Stimulated activated naive CD8-positive, alpha-beta T cell treated with anti-CD3 and anti-CD28 coated beads, Interleukin-15, amount 100 ng/mL, for 72 hours (primary cell): ENCODE measurements around the gene IFFO2.

ENCODE experiments used
- ATAC-seq: fragments of 150-1000 bp; cut with Tn5 transposase; 2 replicates; pipeline ENCODE4 v1.10.0; 2021; ENCODE audit warnings: mild to moderate bottlenecking, moderate library complexity
- DNase-seq, 2 donors: peaks; one replicate each; pipeline ENCODE4 v3.0.0; 2021 to 2022
- H3K27ac Mint-ChIP-seq, 2 donors: one replicate each; pipeline ENCODE4 v1.8.0; 2022; ENCODE audit warnings: mild to moderate bottlenecking in 2 of 2, mixed read lengths in 2 of 2, moderate library complexity in 2 of 2
- H3K27me3 Mint-ChIP-seq: one replicate; pipeline ENCODE4 v1.8.0; 2022; ENCODE audit warnings: mixed read lengths
- H3K4me1 Mint-ChIP-seq: one replicate; pipeline ENCODE4 v1.8.0; 2022; ENCODE audit warnings: mild to moderate bottlenecking, mixed read lengths
- H3K4me3 Mint-ChIP-seq, 2 donors: one replicate each; pipeline ENCODE4 v1.8.0; 2022; ENCODE audit warnings: mild to moderate bottlenecking in 2 of 2, mixed read lengths in 2 of 2, moderate library complexity in 1 of 2
- H3K9me3 Mint-ChIP-seq, 2 donors: one replicate each; pipeline ENCODE4 v1.8.0; 2022; ENCODE audit warnings: mixed read lengths in 2 of 2

The IFFO2 gene

DNA sequence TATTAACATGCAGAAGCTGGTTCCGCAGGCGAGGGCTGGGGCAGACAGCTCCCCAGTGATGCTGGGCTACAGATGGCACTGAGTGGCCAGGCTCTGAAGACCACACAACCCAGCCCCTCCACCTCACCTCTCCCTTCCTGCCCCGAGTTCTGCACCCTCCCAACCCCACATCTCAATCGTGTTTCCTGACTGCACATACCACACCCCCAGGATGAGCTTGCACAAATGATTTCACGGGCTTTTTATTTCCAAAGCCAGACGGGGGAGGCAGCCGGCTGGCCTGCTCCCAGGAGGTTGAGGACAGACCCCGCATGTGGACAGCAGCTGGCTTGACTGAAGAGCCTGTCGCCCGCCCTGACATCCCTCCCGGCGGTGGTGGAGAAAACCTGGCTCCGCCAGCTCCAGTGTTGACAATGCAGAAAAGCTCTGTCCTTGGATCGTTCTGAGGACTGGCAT is 32.7 kb downstream of the IFFO2 start:
- Mint-ChIP-seq H3K4me1 (peaks cover 74% of the 10 kb centered on the region), H3K27me3 (no peaks in the 10 kb centered on the region), H3K9me3 (no peaks in the 10 kb centered on the region), H3K4me3 (peak overlapping the region; percentile 15 to 35), H3K27ac (no peak overlapping the region)
- no peak for DNase-seq
- no peak for ATAC-seq

DNA sequence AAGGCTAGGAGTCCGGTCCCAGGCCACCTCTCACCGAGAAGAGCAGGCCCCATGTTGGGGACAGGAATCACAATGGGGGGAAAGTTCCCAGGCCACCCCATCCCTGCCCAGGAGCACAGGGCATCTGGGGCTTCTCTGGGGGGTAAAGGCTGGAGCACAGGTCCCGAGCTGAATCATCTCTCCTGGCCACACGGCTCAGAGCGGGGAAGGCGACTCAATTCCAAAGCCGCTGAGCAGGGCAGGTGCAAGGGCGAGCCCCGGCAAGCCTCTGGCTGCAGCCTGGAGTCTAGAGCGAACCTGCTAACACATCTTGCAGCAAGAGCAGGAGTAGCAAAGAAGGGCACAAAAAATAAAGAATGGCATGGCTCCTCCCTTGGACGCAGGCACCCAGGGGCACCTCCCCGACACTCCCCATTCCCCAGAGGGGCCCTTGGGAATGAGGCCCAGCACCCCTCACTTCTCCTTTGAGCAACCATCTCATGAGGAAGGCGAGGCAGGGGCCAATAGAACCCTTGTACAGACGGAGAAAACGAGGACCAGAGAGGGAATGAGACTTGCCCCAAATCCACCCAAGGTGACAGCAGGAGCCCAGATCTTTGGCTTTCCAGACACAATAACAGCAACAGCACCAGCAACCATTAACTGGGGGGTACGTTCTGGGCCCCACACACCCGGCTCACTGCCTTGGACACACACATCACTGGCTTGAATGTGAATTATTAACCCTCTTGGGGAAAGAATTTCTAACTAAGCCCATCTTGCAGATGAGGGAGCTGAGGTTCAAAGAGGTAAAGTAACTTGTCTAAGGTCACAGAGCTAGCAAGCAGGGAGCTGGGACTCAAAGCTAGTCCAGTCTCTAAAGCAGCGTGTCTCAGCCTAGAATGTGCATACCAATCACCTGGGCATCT is 33.4 kb downstream of the IFFO2 start:
- DNase-seq (no peak), ATAC-seq (no peak)
- Mint-ChIP-seq H3K27me3 (no peaks in the 10 kb centered on the region), H3K4me3 (peak overlapping the region in 1 of 2 donors; percentile 35), H3K27ac (no peak overlapping the region), H3K4me1 (peaks cover 68% of the 10 kb centered on the region), H3K9me3 (no peaks in the 10 kb centered on the region)

DNA sequence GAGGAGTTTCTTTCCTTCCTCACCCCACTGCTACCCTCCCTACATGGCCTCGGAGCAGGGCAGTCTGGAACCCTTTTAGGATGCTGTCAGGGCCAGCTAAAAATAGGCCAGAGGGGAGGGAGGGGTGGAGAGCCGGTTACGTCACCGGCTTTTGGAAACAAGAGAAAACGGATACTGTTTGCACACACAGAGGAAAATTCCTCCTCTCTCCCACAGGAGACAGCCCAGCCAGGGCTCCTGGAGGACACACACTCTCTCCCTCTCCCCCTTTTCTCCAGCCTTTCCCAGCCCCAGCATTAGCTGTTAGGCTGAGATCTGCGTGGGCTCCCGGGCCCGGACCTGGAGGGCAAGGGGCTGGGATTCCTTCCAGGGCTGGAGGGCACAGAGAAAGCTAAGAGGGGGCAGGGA is 34.2 kb downstream of the IFFO2 start:
- Mint-ChIP-seq H3K27me3 (no peaks in the 10 kb centered on the region), H3K4me1 (peaks cover 60% of the 10 kb centered on the region), H3K9me3 (no peaks in the 10 kb centered on the region), H3K4me3 (no peak overlapping the region), H3K27ac (no peak overlapping the region)
- no peak for ATAC-seq
- no peak for DNase-seq

DNA sequence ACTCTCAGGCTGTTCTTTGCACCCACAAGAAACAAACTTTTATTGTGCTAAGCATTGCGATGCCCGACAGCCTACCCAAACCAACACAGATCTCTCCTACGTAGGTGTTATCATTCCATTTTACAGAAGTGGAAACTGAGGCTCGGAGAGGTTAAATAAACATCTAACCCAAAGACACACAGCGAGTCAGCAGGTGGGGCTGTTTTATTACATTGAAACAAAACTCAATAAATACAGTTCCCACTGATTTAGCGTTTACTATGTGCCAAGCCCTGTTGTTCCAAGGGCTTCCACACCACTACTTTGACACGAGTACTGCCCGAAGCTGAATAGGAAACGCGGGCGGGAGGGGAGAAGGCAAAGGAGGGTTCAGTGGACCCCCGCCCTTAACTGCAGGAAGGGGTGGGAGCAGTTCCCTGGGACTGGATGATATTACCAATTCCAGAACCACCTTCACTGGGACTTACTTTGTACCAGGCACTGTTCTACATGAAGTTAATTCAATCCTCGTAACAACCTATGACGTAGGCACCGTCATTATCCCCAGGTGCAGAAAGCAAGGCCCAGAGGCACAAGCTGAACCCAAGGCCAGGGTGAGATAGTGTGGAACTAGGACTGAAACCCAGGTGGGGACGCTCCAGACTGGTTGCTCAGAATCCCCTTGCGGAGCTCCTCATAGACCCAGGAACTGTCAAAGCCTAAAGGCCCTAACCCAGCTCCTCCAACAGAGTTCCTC is 34.8 kb downstream of the IFFO2 start:
- no peaks in the 10 kb centered on the region for H3K9me3 Mint-ChIP-seq
- no peak for DNase-seq
- no peak for ATAC-seq
- no peaks in the 10 kb centered on the region for H3K27me3 Mint-ChIP-seq
- peak overlapping the region in 1 of 2 donors; percentile 48 for H3K27ac Mint-ChIP-seq
- no peak overlapping the region for H3K4me3 Mint-ChIP-seq
- H3K4me1 Mint-ChIP-seq, result peaks cover 54% of the 10 kb centered on the region

DNA sequence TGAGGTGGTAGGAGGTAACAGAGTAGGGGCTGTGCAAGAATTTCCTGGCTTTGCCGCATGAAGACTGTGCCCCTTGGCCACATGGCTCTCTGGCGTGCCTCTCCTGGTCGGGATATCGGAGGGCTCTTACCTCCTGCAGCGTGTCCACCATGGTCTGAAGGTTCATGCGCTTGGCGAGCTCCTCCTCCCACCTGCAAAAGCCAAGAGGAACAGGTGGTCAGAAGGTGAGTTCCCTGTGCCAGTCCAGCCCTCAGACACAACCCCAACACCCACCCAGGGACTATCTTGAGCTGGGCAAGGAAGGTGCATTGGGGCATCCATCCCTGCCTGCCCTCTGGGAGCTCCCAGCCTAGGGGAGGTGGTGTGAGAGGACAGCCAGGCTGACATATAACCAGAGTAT is 35.5 kb downstream of the IFFO2 start:
- no peaks in the 10 kb centered on the region for H3K9me3 Mint-ChIP-seq
- ATAC-seq (no peak), DNase-seq (no peak)
- no peaks in the 10 kb centered on the region for H3K27me3 Mint-ChIP-seq
- H3K4me3 Mint-ChIP-seq, result no peak overlapping the region
- H3K4me1 Mint-ChIP-seq, result peaks cover 46% of the 10 kb centered on the region
- no peak overlapping the region for H3K27ac Mint-ChIP-seq

DNA sequence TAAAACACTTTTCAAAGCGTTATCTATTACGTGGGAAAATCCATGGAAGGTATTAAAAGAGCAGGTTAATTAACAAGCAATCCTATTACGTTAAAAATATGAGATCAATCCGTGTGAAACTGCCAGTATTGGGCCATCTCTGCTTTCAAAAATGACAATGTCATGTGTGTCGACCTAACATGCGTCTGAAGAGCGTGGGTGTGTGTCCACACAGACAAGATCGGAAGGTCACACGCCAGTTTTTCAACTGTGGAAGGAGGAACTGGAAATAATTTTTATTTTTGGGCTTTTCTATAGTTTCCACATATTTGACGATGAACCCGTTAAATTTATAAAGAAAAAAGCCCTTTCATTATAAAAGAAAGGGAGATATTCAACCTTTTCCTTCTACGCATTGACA is 36.5 kb downstream of the IFFO2 start:
- H3K27ac Mint-ChIP-seq, result no peak overlapping the region
- no peak overlapping the region for H3K4me3 Mint-ChIP-seq
- ATAC-seq (no peak), DNase-seq (no peak)
- peaks cover 36% of the 10 kb centered on the region for H3K4me1 Mint-ChIP-seq
- no peaks in the 10 kb centered on the region for H3K9me3 Mint-ChIP-seq
- no peaks in the 10 kb centered on the region for H3K27me3 Mint-ChIP-seq

DNA sequence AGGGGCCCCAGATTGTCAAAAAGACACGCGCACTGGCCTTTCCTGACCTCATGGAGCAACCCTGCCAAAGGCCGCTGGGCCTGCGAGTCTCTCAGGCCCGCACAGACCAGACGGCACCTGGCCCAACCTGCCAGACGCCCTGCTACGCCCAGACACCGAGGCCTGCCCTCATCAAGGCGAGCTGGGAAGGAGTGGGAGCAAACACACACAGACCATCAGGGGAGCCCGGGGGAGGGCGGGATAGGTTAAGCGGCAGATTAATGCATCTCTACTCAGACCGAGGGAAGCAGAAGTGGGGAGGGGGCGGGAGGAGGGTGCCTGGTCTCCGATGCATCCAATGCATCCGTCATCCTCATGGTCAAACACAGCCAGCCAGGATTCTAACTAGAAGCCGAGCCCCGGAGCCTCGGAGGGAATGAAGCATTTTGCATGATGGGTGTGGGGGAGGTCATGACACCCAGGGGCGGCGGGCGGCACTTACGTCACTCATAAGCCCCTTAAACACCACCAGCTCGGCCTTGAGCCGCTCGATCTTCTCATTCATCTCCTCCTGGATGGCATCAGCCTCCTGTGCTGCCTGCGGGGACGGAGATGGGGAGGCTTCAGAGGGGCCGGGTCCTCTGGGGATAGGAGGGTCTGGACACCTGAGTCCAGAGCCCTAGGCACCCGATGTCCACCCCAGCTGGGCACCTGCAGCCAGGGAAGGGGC is 37.1 kb downstream of the IFFO2 start:
- Mint-ChIP-seq H3K27me3 (no peaks in the 10 kb centered on the region), H3K4me1 (peaks cover 30% of the 10 kb centered on the region), H3K9me3 (no peaks in the 10 kb centered on the region), H3K27ac (peak overlapping the region; percentile 15 to 46), H3K4me3 (no peak overlapping the region)
- ATAC-seq, result no peak
- DNase-seq, result no peak

DNA sequence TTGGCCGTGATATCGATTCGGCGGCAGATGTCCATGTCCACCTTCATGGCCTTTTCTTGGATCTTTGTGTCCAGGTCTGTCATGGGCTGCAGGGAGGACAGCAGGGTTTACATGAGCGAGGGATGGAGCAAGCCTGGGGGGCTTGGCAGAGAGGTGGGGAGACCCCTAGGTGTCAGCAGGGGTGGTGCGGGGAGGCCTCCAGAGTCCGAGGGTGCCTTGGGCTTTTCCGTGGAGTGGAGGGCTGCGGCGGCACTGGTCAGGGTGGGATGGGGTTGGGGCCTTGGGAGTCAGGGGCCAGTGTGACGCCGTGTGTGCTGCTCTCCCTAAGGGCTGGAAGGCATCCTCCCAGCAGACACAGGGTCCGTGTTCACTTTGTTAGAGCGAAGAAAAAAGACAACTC is 38.1 kb downstream of the IFFO2 start:
- no peaks in the 10 kb centered on the region for H3K27me3 Mint-ChIP-seq
- H3K4me3 Mint-ChIP-seq, result no peak overlapping the region
- peaks cover 22% of the 10 kb centered on the region for H3K4me1 Mint-ChIP-seq
- ATAC-seq (no peak), DNase-seq (no peak)
- H3K9me3 Mint-ChIP-seq, result no peaks in the 10 kb centered on the region
- no peak overlapping the region for H3K27ac Mint-ChIP-seq

DNA sequence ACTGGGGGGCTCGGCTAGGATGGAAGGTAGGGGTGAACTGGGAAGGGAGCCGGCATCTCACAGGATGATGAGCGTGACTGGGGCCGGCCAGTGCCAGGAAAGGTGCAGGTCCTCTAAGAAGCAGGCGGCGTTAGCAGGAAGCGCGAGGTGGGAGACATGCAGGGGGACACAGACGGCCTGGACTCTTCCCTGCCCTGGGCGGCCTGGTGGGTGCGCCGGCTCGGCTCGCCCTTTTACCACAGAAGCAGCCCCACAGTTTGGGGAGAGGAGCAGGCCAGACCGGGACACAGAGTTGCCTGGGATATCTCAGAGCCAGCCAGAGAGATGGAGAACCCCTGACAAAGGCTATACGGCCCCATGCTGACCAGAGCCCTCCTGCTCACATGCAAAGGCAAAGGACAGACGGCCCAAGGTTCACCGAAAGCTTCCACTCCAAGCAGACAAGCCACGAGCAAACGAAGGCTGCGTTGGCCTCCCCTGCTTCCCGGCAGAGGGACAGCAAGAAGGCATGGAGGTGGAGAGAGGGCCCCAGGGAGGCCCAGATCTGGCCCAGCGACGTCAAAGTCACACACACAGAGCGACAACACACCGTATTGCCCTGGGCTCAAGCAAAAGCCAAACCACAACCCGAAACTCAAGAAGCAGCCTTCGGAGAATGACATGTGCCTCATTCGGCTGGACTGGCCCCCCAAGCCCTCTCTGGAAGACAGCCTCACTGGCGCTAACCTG is 39.2 kb downstream of the IFFO2 start:
- Mint-ChIP-seq H3K9me3 (no peaks in the 10 kb centered on the region), H3K4me1 (peaks cover 19% of the 10 kb centered on the region), H3K27me3 (no peaks in the 10 kb centered on the region), H3K27ac (no peak overlapping the region), H3K4me3 (no peak overlapping the region)
- ATAC-seq (no peak), DNase-seq (no peak)

DNA sequence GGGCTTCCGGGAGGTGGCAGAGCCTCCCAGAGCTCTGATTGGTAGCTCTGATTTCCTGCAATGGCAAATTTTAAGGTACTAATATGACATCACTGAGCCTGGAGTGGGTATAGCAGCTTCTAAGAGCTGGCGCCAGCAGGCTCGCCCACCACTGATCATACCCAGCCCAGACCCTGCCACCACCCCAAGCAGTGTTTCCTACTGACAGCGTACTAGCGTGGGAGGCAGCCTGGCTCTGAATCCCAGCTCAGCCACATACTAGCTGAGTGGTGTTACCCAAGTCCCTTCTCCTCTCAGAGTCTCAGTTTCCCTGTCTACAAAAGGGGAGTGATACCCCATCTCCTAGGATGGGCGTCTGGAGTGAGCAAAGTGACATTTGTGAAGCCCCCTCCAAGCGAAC is 41.1 kb downstream of the IFFO2 start:
- no peak for ATAC-seq
- Mint-ChIP-seq H3K9me3 (peaks cover 0 to 2% of the 10 kb centered on the region in 2 donors), H3K27me3 (no peaks in the 10 kb centered on the region), H3K4me3 (no peak overlapping the region), H3K27ac (no peak overlapping the region), H3K4me1 (peaks cover 16% of the 10 kb centered on the region)
- no peak for DNase-seq

DNA sequence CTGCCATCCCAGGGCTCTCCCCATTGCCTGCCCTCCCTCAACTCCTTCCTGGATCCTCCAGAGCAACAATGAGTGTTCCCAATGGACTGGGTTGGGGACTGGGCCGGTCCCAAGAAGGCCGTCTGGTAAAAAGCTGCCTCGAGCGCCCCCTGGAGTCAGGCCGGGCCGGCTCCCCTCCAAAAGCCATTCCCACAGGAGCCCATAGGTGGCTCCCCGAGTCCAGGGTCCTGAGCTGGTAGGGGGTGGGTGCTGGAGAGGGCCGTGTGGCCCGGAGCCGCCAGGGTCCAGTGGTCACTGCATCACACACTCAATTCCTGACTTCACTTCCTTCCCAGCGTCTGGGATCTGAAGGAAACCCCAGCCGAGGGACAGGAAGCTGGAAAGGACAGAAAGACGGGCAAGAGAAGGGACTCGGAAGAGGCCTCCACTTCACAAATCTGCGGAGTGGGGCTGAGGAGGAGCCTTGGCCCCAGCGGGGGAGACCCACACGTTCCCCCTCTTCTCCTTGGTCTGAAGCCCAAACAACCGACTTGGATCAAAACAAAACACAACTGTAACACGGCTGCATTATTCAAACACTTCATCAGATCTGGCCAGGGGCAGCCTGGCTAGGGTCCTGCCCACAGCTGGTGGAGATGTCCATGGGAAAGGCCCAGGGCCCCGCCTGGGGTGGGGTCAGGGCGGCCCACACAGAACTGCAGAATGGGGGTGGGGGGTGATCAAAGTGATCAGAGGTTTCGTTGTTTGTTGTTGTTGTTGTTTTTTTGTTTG is 43.2 kb downstream of the IFFO2 start:
- peak overlapping the region in 1 of 2 donors; percentile 65 for H3K27ac Mint-ChIP-seq
- DNase-seq, result peak; percentile 67 to 75
- no peak overlapping the region for H3K4me3 Mint-ChIP-seq
- peak; percentile 86 for ATAC-seq
- peaks cover 24% of the 10 kb centered on the region for H3K4me1 Mint-ChIP-seq
- H3K9me3 Mint-ChIP-seq, result peaks cover 0 to 17% of the 10 kb centered on the region in 2 donors
- no peaks in the 10 kb centered on the region for H3K27me3 Mint-ChIP-seq

DNA sequence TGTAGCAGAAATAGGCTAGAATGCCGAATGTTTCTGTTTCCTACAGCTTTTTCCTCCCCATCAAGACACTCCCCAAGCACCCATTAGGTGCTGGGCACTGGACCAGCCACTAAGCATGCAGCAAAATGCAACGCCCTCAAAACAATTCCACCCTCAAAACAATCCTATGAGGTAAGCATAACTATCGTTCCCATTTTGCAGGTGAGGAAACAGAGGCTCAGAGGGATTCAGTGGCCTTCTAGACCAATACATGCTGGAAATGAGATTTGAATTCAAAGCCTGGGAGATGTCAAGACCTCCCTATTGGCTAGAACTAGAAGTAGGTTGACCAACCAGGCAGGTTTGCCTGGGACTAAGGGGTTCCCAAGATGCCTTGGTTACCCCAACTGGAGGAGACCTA is 43.9 kb downstream of the IFFO2 start:
- H3K4me1 Mint-ChIP-seq, result peaks cover 31% of the 10 kb centered on the region
- no peak overlapping the region for H3K27ac Mint-ChIP-seq
- no peak overlapping the region for H3K4me3 Mint-ChIP-seq
- no peaks in the 10 kb centered on the region for H3K27me3 Mint-ChIP-seq
- DNase-seq (no peak), ATAC-seq (no peak)
- H3K9me3 Mint-ChIP-seq, result peaks cover 0 to 17% of the 10 kb centered on the region in 2 donors

DNA sequence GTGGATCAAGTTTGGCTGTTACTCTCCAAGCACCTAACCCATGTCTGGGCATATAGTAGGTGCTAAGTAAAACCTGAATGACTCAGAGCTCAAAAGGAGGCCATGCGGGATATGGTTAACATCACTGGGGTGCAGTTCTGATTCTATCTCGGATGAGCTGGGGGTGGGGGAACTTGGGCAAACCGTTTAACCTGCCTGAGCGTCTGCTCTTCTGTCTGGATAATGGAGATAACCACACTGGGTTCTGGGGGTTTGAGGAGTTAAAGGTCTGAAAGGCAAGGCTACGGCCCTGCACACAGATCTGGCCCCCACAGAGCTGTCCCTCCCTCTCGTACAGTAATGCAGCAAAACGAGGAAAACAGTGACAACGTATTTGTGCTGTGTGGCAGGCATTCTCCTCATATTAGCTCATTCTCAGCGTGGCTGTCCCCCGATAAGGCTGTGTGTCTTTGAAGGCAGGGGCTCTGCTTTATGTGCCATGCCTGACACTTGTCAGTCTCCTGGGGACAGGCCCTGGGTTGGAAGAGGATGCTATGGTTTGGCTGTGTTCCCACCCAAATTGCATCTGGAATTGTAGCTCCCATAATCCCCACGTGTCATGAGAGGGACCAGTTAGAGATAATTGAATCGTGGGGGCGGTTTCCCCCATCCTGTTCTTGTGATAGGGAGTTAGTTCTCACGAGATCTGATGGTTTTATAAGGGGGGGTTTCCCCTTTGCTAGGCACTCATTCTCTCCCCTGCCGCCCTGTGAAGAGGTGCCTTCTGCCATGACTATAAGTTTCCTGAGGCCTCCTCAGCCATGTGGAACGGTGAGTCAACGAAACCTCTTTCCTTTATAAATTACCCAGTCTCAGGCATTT is 47.3 kb downstream of the IFFO2 start:
- DNase-seq, result no peak
- H3K4me3 Mint-ChIP-seq, result no peak overlapping the region
- no peak overlapping the region for H3K27ac Mint-ChIP-seq
- ATAC-seq, result no peak
- peaks cover 0 to 17% of the 10 kb centered on the region in 2 donors for H3K9me3 Mint-ChIP-seq
- peaks cover 42% of the 10 kb centered on the region for H3K4me1 Mint-ChIP-seq
- H3K27me3 Mint-ChIP-seq, result no peaks in the 10 kb centered on the region
